ENCODE data around the gene POU3F3.

Gene POU3F3

DNA sequence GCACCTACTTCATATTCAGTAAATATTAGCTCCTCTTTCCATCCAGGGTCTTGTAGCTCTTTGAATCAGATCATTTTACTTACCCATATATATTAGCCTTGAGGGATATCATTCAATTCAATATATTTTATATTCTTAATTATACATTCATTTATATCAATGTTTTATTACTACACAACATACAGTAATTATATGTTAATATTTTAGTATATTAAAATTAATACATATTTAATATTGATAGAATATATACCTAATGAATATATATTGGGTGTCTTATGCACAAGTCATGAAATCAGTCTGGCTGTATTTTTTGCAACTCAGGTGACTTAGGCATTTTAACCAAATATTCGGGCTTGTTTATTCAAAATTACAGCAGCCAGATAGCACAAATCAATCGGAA is 37.2 kb downstream of the POU3F3 start:
- Histone ChIP-seq H3K4me3 (ENCODE audit: low read length) (no peak overlapping the region), H3K36me3 (ENCODE audit: control insufficient read depth, insufficient read depth, low read length) (no peaks in the 10 kb centered on the region)

GRCh38 chr2:104896446-104896845 is 42.5 kb downstream of the POU3F3 start:
- Histone ChIP-seq H3K4me1 (ENCODE audit: control insufficient read depth, insufficient read depth, low read length) (no peaks in the 10 kb centered on the region), H3K4me3 (ENCODE audit: low read length) (no peak overlapping the region), H3K36me3 (ENCODE audit: control insufficient read depth, insufficient read depth, low read length) (no peaks in the 10 kb centered on the region), H3K9ac (ENCODE audit: low read length) (no peak overlapping the region), H3K27ac (ENCODE audit: low read depth, low read length) (no peak overlapping the region), H3K27me3 (ENCODE audit: control insufficient read depth, insufficient read depth, low read length) (peaks cover 2% of the 10 kb centered on the region)

More for the DNA sequence above, 37.2 kb downstream of the POU3F3 start:
- Histone ChIP-seq H3K27me3 (ENCODE audit: control insufficient read depth, insufficient read depth, low read length) (no peaks in the 10 kb centered on the region), H3K27ac (ENCODE audit: low read depth, low read length) (no peak overlapping the region), H3K9ac (ENCODE audit: low read length) (no peak overlapping the region), H3K4me1 (ENCODE audit: control insufficient read depth, insufficient read depth, low read length) (no peaks in the 10 kb centered on the region)

DNA sequence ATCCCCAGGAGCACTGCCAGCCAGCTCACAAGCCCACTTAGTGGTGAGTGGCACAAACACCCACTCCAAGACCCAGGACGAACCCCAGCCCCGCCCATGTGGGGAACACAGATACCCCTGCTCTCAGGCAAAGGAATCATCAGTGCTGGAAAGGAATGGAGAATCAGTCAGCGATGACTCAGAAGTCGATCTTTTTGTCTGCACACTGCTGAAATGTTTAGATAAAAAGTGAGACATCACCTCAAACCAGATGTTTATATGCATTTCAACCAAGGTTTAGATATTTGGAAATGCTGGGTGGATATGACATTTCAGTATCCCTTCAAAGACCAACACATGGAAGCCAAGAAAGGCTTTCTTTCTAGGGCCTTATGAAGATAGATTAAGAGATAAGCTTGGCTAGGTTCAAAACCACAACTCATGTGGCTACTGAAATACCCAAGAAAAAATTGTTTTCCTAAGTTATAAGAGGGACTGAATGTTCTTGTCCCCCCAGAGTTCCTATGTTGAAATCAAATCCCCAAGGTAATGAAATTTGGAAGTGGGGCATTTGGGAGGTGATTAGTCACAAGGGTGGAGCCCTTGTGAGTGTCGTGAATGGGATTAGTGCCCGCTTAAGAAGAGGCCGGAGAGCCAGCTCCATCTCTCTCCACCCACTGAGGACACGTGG is 43.7 kb downstream of the POU3F3 start:
- H3K36me3 ChIP-seq (ENCODE audit: control insufficient read depth, insufficient read depth, low read length) = no peaks in the 10 kb centered on the region
- H3K9ac ChIP-seq (ENCODE audit: low read length) = no peak overlapping the region
- H3K27ac ChIP-seq (ENCODE audit: low read depth, low read length) = no peak overlapping the region
- H3K4me1 ChIP-seq (ENCODE audit: control insufficient read depth, insufficient read depth, low read length) = no peaks in the 10 kb centered on the region
- H3K27me3 ChIP-seq (ENCODE audit: control insufficient read depth, insufficient read depth, low read length) = peaks cover 2% of the 10 kb centered on the region
- H3K4me3 ChIP-seq (ENCODE audit: low read length) = no peak overlapping the region

DNA sequence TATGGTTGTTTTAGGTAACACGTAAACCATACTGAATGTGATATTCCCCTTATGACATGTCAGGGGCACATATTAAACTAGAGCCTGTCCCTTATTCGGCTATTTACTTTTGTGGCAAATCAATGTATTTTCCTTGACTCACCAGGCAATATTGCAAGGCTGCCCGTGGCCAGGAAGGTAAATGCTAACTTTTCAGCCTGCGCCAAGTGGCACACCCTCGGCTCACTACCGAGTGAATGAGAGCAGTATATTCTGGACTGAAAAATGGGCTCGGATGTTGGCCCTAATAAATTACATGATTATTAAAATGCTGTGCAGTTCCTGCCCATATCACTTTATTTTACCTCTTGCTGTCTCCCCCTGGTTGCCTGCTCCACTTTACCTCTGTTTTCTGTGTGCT is 46.7 kb downstream of the POU3F3 start:
- no peak overlapping the region for H3K27ac ChIP-seq (ENCODE audit: low read depth, low read length)
- H3K9ac ChIP-seq (ENCODE audit: low read length) = no peak overlapping the region
- peaks cover 2% of the 10 kb centered on the region for H3K27me3 ChIP-seq (ENCODE audit: control insufficient read depth, insufficient read depth, low read length)

DNA sequence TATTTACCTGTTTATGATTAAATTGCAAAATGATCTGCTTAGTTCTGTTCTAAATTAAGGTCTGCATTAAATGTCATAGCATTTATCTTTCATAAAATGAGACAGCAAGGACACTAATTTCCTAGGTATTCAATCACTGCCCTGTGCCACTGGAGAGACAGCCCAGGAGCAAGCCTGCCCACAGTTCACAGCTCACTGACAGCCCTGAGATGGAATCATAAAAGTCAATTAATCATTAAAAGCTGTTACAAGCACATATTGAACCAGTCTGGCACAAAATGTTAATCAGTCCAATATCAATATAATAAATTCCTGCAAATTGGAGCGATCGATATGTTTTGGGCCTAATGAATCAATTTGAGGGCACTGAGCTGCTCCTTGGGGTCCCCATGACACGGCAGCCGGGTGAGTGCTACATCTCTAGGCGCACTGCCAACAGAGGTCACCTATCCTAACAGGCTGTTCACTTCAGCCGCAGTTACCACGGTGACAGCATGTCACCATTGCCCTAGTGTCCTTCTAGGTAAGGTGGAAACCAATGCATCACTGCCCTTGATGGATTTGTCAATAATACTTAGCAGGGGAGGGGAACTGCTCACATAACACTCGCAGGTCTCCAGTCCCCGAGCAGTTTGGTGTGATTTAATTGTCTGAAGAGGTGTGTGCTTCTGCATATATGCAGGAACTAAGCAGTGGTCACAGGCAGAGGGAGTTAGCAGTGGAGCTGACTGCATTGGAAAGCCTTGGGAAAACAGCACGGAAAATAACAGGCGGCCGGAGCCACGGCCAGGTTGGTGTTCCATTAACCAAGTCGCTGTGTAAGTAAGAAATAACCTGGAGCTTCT is 47.3 kb downstream of the POU3F3 start:
- Histone ChIP-seq H3K27me3 (ENCODE audit: control insufficient read depth, insufficient read depth, low read length) (peaks cover 2% of the 10 kb centered on the region), H3K27ac (ENCODE audit: low read depth, low read length) (no peak overlapping the region), H3K4me1 (ENCODE audit: control insufficient read depth, insufficient read depth, low read length) (no peaks in the 10 kb centered on the region), H3K36me3 (ENCODE audit: control insufficient read depth, insufficient read depth, low read length) (no peaks in the 10 kb centered on the region), H3K4me3 (ENCODE audit: low read length) (no peak overlapping the region), H3K9ac (ENCODE audit: low read length) (no peak overlapping the region)

More for the DNA sequence above, 46.7 kb downstream of the POU3F3 start:
- no peaks in the 10 kb centered on the region for H3K36me3 ChIP-seq (ENCODE audit: control insufficient read depth, insufficient read depth, low read length)
- no peaks in the 10 kb centered on the region for H3K4me1 ChIP-seq (ENCODE audit: control insufficient read depth, insufficient read depth, low read length)
- no peak overlapping the region for H3K4me3 ChIP-seq (ENCODE audit: low read length)

DNA sequence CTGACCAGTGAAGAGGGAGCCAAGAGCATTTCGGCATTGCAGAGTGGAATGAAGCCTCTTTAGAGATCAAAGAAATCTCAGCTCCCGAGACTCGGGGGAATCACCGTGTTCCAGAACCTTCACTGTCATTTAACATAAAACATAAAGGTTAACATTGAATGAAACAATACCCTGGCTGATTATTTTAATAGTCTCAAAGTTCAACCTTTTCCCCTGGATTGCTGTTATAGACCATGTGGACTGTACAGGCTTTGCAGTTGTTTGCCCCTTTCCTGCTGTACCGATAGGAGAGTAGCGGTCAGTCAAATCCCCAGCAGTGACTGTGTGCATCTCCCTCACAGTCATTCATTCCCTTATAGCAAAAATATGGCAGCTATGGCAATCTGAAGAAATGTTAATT is 48.4 kb downstream of the POU3F3 start:
- H3K27me3 ChIP-seq (ENCODE audit: control insufficient read depth, insufficient read depth, low read length) = no peaks in the 10 kb centered on the region
- H3K27ac ChIP-seq (ENCODE audit: low read depth, low read length) = no peak overlapping the region
- H3K4me3 ChIP-seq (ENCODE audit: low read length) = no peak overlapping the region
- no peaks in the 10 kb centered on the region for H3K36me3 ChIP-seq (ENCODE audit: control insufficient read depth, insufficient read depth, low read length)
- no peak overlapping the region for H3K9ac ChIP-seq (ENCODE audit: low read length)
- H3K4me1 ChIP-seq (ENCODE audit: control insufficient read depth, insufficient read depth, low read length) = no peaks in the 10 kb centered on the region

Measured in rectal smooth muscle tissue (tissue), 1 donor.